ENCODE data around the gene PCED1B.

The PCED1B gene

DNA sequence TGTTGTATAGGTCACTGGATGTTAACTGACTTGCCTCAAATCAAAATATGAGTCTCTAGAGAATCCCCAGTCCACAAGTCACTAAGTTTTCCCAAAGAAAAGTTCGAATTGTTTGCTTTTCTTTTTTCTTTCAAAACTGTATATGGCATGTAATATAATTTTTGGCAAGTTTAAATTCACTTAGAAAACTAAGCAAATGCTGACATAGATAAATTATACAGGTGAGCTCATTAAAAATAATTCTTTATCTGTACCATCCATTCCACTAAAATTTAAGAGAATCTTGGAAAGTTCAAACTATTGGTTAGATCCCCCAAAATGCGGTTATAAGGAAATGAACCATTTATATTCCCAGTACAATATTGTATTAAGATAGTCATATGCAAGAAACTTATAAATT is 145.9 kb downstream of the PCED1B start:
- Histone ChIP-seq H3K9ac (ENCODE audit: low read length) (peak overlapping the region; percentile 23), H3F3A (ENCODE audit: insufficient read depth) (peaks cover 19% of the 10 kb centered on the region), H3K36me3 (ENCODE audit: low read length) (peaks cover 19% of the 10 kb centered on the region), H3K79me2 (ENCODE audit: insufficient read depth, low read length) (peaks cover 93% of the 10 kb centered on the region), H3K27me3 (ENCODE audit: low read length) (no peaks in the 10 kb centered on the region), H3K4me3 (ENCODE audit: insufficient read depth, low read length, poor library complexity, severe bottlenecking) (no peak overlapping the region), H3K27ac (ENCODE audit: low read depth, low read length) (peak overlapping the region; percentile 65; the same call in 1 of the 2 replicates), H2AFZ (ENCODE audit: low read depth, low read length, severe bottlenecking) (no peak overlapping the region), H3K4me2 (ENCODE audit: low read depth, low read length, poor library complexity, severe bottlenecking) (peak overlapping the region; percentile 63), H3K9me3 (ENCODE audit: insufficient read depth, low read length) (no peaks in the 10 kb centered on the region), H4K20me1 (ENCODE audit: low read depth, low read length) (no peaks in the 10 kb centered on the region; the same call in 1 of the 2 replicates), H3K9me2 (replicated peaks; ENCODE audit: insufficient read depth, low read length) (no peaks in the 10 kb centered on the region)
- TF ChIP-seq CTCF (IDR thresholded peaks at IDR 0.05; ENCODE audit: insufficient read depth, low read length, poor library complexity, severe bottlenecking) (no peak), EZH2phosphoT487 (conservative IDR thresholded peaks at IDR 0.05; ENCODE audit: low read length) (no peak)

- Histone ChIP-seq H3K27me3 (ENCODE audit: low read length) (no peaks in the 10 kb centered on the region), H3F3A (ENCODE audit: insufficient read depth) (peaks cover 17% of the 10 kb centered on the region), H3K79me2 (ENCODE audit: insufficient read depth, low read length) (peaks cover 93% of the 10 kb centered on the region), H3K36me3 (ENCODE audit: low read length) (peaks cover 19% of the 10 kb centered on the region; the same call in 1 of the 2 replicates), H2AFZ (ENCODE audit: low read depth, low read length, severe bottlenecking) (no peak overlapping the region), H3K4me2 (ENCODE audit: low read depth, low read length, poor library complexity, severe bottlenecking) (peak overlapping the region; percentile 63), H3K9me3 (ENCODE audit: insufficient read depth, low read length) (no peaks in the 10 kb centered on the region), H3K27ac (ENCODE audit: low read depth, low read length) (peak overlapping the region; percentile 65; the same call in 1 of the 2 replicates), H3K9ac (ENCODE audit: low read length) (no peak overlapping the region), H3K9me2 (replicated peaks; ENCODE audit: insufficient read depth, low read length) (no peaks in the 10 kb centered on the region), H3K4me3 (ENCODE audit: insufficient read depth, low read length, poor library complexity, severe bottlenecking) (no peak overlapping the region), H4K20me1 (ENCODE audit: low read depth, low read length) (no peaks in the 10 kb centered on the region; the same call in 1 of the 2 replicates)
- no peak for TF ChIP-seq CTCF (IDR thresholded peaks at IDR 0.05; ENCODE audit: insufficient read depth, low read length, poor library complexity, severe bottlenecking)
- no peak for TF ChIP-seq EZH2phosphoT487 (conservative IDR thresholded peaks at IDR 0.05; ENCODE audit: low read length)
Measured at GRCh38 chr12:47226199-47226598, 146.8 kb downstream of the PCED1B start.

DNA sequence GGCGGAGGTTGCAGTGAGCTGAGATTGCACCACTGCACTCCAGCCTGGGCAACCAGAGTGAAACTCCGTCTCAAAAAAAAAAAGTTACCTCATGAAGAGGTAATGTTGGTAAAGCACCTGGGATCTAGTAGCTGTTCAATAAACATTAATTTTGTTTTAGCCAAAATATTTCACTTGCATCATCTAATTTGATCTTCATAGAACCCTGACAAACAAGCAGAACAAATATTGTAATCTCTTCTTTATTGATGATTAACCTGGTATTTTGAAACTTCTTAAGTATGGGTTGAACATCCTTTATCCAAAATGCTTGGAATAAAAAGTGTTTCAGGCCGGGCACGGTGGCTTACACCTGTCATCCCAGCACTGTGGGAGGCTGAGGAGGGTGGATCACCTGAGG is 149.4 kb downstream of the PCED1B start:
- Histone ChIP-seq H3K27ac (ENCODE audit: low read depth, low read length) (no peak overlapping the region), H2AFZ (ENCODE audit: low read depth, low read length, severe bottlenecking) (no peak overlapping the region), H4K20me1 (ENCODE audit: low read depth, low read length) (no peaks in the 10 kb centered on the region; the same call in 1 of the 2 replicates), H3K9ac (ENCODE audit: low read length) (no peak overlapping the region), H3K4me3 (ENCODE audit: insufficient read depth, low read length, poor library complexity, severe bottlenecking) (no peak overlapping the region), H3K27me3 (ENCODE audit: low read length) (no peaks in the 10 kb centered on the region), H3F3A (ENCODE audit: insufficient read depth) (peaks cover 17% of the 10 kb centered on the region), H3K9me3 (ENCODE audit: insufficient read depth, low read length) (no peaks in the 10 kb centered on the region), H3K9me2 (replicated peaks; ENCODE audit: insufficient read depth, low read length) (no peaks in the 10 kb centered on the region), H3K4me2 (ENCODE audit: low read depth, low read length, poor library complexity, severe bottlenecking) (no peak overlapping the region), H3K79me2 (ENCODE audit: insufficient read depth, low read length) (peaks cover 93% of the 10 kb centered on the region), H3K36me3 (ENCODE audit: low read length) (peaks cover 16% of the 10 kb centered on the region; the same call in 1 of the 2 replicates)
- TF ChIP-seq EZH2phosphoT487 (conservative IDR thresholded peaks at IDR 0.05; ENCODE audit: low read length) (no peak), CTCF (IDR thresholded peaks at IDR 0.05; ENCODE audit: insufficient read depth, low read length, poor library complexity, severe bottlenecking) (no peak)
